OCI-LY1 (cell line): ENCODE measurements around the gene RASL12.

Experiments
- EZH2 ChIP-seq: fragments of 200-600 bp; sonication (generic), shearing (Covaris generic); IDR thresholded peaks from 2 replicates; pipeline ENCODE4 v1.8.0; 2017; ENCODE audit warnings: borderline replicate concordance, mixed run types, mild to moderate bottlenecking, antibody characterized with exemption, low read length, moderate library complexity, mixed read lengths
- TF ChIP-seq, protein P1 (sequence below): fragments of 200-600 bp; sonication (generic), shearing (Covaris generic); IDR thresholded peaks from 2 replicates; pipeline ENCODE4 v1.5.1; 2017; ENCODE audit warnings: mild to moderate bottlenecking, antibody characterized with exemption, low read length, moderate library complexity, mixed read lengths

DNA sequence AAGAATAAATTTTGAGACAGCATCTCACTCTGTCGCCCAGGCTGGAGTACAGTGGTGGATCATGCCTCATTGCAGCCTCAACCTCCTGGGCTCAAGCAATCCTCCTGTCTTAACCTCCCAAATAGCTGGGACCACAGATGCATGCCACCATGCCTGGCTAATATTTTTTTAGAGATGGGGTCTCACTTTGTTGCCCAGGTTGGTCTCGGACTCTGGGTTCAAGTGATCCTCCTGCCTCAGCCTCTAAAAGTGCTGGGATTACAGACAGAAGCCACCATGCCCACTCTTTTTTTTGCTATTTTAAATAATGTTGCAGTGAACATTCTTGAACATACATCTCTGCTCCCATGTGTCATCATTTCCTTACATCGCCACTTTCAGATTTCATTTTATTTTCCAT lies 29.4 kb downstream of the RASL12 start:
- TF ChIP-seq, protein P1, sequence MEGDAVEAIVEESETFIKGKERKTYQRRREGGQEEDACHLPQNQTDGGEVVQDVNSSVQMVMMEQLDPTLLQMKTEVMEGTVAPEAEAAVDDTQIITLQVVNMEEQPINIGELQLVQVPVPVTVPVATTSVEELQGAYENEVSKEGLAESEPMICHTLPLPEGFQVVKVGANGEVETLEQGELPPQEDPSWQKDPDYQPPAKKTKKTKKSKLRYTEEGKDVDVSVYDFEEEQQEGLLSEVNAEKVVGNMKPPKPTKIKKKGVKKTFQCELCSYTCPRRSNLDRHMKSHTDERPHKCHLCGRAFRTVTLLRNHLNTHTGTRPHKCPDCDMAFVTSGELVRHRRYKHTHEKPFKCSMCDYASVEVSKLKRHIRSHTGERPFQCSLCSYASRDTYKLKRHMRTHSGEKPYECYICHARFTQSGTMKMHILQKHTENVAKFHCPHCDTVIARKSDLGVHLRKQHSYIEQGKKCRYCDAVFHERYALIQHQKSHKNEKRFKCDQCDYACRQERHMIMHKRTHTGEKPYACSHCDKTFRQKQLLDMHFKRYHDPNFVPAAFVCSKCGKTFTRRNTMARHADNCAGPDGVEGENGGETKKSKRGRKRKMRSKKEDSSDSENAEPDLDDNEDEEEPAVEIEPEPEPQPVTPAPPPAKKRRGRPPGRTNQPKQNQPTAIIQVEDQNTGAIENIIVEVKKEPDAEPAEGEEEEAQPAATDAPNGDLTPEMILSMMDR, result no peak
- TF ChIP-seq EZH2, result no peak
